OCI-M1 (cell line): Measurements from ENCODE around the gene TRAF7.
"Not testable (repeated sequence)": the region's sequence is repeated elsewhere in the genome, so short reads cannot be mapped to it uniquely, and the experiment has no call there.

Experiments used
- DNase-seq: peaks from one replicate; lab custom pipeline; 2025; lab: John Stamatoyannopoulos, UW

The TRAF7 gene

DNA sequence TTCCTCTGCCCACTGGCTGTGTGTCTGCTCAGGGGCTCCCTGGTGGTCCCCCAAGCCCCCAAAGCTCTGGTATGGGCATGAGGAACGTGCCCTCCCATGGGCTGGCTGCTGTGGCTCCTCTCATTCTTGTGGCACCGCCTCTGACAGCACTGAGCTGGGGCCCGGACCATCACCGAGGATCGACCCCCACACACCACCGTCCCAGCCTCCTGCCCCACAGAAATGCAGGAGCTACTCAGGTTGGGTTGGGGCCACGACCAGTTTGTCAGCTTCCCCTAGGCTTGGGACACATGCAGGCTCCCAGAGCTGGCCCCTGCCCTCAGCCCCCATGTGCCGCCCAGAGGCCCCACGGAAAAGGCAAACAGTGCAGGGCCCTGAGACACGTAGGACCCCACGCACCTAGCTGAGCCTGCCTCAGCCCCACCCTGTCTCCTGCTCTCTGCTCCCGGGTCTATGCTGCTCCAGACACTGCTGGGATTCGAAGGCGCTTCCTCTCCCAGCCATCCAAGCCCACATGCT lies 44.1 kb downstream of the TRAF7 start:
- DNase-seq: no peak

DNA sequence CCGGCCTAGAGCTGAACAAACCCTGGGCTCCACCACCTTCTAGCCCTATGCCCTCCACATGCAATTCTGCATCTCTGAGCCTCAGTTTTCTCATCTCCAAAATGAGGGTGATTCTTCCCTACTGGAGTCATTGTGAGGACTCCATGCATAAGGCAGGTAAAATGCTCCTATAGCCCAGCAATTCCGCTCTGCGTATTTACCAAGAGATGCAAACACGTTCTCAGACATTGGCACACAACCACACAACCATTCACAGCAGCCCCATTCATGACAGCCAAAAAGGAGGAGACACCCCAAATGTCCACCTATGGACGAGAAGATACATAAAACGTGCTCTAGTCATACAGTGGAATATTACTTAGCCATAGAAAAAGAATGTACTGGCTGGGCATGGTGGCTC lies 44.7 kb downstream of the TRAF7 start:
- DNase-seq: no peak

DNA sequence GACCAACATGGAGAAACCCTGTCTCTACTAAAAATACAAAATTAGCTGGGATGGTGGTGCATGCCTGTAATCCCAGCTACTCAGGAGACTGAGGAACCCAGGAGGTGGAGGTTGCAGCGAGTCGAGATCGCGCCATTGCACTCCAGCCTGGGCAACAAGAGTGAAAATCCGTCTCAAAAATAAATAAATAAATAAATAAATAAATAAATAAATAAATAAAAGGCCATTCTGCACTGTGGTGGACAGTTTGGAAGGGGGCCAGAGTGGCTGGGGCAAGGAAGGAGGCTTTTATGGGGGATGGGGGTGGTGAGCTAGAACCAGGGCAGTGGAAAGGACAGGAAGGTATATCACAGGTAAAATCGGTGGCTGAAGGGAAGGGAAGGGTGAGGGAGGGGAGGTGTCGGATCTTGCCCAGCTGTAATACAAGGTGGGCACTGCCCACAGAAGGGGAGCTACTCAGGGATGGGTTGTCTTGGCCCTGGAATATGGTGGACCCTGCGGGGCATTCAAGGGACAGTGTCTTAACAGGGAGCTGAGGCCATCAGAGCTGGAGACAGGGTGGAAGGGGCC lies 47.6 kb downstream of the TRAF7 start:
- not testable (repeated sequence) for DNase-seq

DNA sequence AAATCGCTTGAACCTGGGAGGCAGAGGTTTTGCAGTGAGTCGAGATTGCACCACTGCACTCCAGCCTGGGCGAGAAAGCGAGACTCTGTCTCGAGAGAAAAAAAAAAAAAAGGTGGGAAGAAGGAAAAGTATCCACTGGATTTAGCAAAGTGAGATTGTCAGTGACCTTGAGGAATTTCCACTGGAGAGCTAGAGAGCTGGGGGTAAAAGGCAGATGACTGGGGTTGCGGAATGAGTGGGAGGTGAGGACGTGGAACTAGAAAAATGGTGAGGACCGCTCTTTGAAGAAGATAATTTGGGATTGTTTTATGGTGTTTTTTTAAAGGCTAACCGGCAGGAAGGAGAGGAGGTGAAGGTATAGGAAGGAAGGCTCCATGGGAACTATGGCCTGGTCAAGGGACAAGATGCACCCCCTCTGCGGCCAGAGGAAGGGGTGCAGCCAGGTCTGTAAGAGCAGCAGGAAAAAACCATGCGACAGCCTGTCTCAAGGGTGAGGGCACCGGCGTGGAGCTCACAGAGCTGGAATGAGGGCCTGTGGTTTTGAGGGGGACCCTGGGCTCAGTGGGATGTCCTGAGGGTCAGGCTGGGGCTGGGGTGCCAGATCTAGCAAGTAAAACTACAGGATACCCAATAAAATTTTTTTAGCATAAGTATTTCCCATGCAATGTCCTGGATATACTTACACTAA lies 49.0 kb downstream of the TRAF7 start:
- DNase-seq: no peak

DNA sequence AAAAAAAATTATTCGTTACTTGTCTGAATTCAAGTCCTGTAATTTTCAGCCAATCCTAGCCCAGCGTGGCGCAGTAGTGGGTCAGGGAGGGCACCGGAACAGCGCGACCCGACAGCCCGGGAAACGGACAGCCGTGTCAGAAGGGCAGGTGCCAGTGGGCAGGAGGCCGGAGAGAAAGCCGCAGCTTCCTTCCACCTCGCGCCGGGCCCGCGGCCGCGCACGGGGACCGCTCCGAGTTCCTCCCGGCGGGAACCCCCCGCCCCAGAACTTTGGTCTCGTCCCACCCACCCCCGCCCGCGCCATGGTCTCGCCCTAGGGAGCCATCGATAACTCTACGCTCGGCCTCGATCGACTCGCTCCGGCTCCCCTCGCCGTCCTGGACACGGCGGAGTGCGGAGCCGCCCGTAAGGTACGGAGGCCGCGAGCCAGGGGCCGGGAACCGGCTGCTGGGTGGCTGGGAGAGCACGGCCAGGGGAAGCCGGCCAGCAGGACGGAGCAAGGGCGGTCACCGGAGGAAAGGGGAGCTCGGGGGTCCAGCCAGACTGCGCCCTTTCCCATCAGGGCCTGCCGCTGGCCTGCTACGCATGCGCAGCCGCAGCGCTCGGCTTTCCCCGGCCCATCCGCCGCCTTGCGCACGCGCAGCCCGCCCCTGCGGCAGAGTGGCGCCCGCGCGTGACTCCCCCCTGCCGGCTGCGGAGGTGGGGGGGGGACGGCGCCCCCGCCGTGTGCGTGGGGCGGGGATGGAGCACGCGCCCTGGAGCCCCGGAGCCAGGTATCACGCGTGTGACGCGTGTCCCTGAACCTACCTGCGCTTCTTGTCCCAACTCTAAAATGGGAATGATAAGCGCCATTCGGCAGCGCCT lies 49.8 kb downstream of the TRAF7 start, which contains the start of gene MLST8:
Gene MLST8, plus strand, starts transcription at position 351 of the 863 bp plus-strand sequence. CDS start 632 bp downstream, outside the sequence.
- peak; percentile 92 for DNase-seq

DNA sequence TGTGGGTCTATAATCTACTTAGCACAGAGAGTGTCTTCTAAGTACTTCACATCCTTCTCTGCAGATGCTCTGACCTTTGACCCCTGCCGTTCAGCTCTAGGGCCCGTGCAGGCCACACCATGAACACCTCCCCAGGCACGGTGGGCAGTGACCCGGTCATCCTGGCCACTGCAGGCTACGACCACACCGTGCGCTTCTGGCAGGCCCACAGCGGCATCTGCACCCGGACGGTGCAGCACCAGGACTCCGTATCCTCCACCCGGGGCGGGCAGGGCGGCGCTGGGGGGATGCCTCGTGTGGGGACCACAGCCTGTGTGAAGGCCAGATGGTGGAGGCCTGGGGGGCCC lies 50.4 kb downstream of the TRAF7 start:
- DNase-seq: no peak

DNA sequence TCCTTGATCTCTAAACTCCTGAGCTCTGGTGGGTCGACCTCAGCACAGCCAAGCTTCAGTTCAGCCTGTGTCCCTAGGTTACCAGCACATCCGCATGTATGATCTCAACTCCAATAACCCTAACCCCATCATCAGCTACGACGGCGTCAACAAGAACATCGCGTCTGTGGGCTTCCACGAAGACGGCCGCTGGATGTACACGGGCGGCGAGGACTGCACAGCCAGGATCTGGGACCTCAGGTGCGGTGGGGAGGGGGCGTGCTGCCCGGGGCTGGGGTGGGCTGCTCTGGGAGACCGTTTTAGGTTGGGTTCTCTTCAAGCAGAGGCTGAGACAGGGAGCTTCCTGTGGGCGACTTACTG lies 50.8 kb downstream of the TRAF7 start:
- no peak for DNase-seq

DNA sequence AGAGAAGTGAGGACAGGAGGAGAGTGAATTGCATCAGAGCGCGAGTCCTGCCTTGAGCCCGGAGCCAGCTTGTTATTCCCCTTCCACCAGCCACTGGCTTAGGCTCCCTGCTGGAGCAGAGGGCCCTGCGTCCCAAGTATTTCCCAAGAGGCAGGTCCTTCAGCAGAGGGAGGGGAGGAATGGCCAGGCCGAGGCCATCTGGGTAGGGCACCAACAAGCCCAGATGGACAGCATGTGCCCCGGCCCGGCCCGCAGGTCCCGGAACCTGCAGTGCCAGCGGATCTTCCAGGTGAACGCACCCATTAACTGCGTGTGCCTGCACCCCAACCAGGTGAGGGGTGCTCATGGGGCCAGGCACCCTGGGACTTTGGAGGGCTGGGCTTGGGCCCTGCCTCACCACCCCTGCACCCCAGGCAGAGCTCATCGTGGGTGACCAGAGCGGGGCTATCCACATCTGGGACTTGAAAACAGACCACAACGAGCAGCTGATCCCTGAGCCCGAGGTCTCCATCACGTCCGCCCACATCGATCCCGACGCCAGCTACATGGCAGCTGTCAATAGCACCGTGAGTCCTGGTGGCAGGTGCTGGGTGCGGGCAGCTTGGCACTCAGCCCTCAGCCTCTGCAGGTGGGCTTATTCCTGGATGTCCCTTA lies 51.3 kb downstream of the TRAF7 start:
- no peak for DNase-seq

DNA sequence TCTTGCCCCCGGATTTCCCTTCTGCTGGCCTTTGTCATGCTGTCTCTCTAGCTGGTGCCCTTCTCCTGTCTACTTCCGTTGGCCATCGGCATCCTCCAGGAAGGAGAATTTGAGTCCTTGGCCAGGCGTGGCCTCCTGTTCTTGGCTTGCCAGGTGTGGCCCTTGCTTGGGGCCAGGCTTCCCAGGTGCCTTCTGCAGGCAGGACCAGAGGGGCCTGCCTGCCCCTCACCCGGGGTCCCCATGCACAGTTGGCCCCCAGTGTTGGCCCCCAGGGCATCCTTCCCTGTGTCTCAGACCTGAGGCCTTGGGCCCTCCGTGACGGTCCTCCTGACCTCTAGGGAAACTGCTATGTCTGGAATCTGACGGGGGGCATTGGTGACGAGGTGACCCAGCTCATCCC lies 52.3 kb downstream of the TRAF7 start:
- no peak for DNase-seq

DNA sequence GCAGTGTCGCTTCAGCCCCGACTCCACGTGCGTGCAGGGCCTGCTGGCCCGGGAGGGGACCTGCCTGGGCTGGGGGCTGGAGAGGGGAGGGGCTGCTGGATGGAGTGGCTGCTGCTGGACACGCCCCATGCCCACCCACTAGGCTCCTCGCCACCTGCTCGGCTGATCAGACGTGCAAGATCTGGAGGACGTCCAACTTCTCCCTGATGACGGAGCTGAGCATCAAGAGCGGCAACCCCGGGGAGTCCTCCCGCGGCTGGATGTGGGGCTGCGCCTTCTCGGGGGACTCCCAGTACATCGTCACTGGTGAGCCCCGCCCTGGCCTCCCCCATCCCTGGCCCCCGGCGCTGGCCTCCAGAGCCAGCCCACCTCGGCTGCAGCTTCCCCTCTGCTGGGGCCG lies 52.7 kb downstream of the TRAF7 start:
- DNase-seq: no peak

DNA sequence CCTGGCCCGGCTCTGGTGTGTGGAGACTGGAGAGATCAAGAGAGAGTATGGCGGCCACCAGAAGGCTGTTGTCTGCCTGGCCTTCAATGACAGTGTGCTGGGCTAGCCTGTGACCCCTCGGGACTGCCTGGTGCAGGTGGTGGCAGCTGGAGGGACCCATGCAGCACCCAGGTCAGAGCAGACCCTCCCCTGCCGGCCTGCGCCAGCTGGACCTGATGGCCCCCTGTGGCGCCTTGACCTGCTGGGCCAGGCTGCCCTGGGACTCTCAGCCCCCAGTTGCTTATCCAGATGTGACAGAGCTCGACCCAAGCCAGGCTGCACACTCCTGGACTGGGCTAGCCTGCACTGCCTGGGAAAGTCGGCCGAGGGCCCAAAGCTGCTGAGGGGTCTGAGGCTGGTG lies 53.2 kb downstream of the TRAF7 start:
- no peak for DNase-seq

DNA sequence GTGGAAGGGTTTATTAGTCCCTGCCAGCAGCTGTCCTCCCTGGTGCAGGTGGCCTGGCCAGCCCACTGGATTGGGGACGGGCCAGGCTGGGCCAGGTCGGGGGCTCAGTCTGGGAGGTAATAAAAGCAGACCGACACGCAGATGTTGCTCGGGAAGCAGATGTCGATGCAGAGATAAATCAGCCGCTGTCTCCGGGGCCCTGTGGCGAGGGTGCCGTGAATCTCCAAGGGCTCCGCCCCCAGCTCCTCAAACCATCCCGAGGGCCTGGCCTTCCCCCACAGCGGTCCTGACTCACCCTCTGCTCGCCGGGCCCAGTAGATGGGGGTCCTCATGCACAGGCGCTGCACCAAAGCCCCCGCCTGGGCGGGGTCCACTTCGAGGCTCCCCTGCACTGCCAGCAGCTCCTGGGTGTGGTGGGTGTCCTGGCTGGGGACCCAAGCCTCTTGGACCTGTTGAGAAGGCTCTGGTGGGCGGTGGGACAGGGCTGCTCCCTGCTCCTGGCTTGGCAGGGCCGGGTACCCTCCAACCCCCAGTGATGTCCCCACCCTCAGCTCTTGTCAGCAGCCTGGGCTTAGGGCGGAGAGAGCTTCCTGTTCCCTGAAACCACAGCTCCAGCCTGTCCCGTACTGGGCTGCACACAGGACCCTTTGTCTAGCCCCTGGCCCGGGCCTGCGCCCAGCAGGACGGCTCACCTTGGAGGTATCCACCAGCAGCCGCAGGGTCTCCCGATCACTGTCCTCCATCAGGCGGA lies 53.9 kb downstream of the TRAF7 start:
- DNase-seq: no peak

DNA sequence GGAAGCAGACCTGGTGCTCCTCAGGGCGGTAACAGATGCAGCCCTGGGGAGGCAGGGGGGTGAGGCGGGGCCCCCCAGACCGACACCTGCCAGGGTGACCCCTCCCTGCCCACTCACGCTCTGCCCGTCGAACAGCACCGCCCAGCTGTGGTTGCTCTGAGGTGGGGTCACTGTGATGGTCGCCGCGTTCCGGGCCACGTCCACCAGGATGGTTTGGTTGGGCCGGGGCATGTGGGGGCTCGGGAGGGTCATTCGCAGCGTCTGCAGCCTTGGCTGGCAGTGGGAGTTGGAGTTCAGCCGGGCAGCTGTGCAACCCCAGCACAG lies 54.4 kb downstream of the TRAF7 start:
- DNase-seq: no peak

DNA sequence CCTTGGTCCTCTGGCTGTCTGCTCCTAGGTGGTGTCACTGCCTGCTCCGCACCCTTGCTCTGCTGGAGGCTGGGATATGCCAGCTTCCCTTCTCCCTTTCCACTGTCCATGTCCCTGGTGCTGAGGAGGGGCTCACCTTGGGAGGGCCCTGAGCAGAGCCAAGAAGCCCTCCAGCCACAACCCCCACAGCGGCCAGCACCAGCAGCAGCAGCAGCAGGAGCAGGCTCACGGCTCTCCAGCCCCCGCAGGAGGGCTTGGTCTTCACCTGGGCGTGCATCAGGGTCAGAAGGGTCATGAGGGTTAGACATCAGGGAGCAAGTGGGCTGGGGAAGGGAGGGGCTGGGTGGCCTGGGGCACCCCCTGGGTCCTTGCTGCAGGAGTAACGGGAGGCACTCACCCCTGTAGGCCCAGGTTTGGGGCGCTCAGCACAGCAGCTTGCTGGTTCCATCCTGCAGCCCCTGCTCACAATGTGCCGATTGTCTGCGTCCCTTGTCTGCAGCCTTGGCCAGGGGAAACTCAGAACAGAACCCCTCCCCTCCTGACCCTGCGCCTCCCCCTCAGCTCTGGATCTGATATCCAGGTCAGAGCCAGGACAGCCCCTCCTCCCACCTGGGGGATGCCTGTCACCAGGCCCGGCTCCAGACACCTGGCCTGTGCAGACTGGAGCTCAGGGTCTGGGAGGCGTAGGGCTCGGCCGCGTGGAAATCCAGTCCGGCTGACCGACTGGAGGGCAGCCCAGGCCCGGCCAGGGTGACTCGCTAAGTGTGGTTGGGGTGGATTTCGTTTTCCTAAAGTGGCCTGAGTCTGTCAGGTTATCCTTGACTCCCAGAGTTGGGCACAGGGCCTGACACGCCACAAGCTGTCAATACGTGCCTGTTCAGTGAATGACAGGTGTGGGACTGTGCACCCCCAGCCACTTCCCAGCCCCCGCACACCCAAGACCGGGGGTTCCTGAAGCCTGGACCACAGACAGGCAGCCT lies 55.1 kb downstream of the TRAF7 start, which contains the start of gene BRICD5:
Gene BRICD5, minus strand, starts transcription at position 478 of the 980 bp plus-strand sequence. Its CDS starts 30 bp downstream, at position 448.
- DNase-seq: no peak

DNA sequence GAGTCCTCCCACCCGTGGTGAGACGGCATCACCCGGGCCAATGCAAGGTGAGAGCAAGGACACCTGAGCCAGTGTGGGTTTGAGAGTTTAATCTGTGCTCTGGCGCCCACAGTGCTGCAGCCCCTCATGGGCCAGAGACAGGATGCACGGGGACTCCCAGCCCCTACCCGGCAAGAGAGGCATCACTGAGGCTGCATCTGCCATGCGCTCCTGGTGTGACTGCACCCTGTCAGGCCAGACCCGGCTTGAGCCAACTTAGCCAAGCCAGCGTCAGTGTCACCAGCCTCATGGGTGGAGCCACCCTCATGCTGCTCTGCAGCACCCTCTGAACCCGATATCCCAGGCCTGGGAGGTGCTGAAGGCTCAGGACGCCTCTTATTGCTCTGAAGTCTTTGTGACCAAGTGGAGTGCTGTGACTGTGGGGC lies 56.4 kb downstream of the TRAF7 start:
- no peak for DNase-seq

DNA sequence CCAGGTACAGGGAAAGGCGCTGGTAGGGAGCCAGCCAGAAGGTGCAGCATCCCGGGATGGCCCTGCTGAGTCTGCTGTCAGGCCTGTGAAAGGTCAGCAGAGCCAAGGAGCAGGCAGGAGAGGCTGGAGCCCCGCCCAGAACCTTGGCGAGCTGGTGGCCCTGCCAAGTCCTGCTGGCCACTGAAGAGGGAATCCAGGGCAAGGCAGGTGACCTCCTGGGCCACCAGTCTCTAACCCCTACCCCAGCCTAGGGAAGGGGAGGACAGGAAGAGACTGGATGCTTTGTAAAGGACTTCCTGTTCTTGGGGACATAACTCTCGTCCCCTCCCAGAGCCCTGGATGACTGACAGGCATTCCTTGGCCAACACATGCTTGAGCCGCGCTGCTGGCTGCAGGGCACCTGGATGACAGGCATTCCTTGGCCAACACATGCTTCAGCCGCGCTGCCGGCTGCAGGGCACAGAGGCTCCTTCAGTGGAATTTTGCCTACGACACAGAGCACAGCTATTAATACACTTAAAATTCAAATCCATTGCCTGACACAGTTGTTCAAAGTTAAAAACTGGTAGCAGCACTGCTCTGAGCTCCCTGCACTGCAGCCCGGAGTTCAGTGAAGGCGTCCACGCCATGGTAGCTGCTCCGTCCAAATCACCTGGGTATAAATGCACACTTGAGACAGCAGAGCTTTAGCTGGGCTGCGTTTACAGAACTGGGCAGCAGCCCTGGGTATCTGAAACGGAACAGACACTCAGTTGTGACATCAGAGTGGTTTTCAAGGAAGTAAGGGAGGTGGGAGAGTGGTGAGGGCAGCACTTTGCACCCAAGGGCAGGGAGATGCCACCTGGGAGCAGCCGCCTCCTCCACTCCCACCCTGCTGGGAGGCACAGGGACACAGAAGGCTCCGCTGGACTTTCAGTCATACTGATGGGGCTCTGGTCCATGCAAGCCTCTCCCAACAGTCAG lies 57.1 kb downstream of the TRAF7 start:
- DNase-seq: no peak

DNA sequence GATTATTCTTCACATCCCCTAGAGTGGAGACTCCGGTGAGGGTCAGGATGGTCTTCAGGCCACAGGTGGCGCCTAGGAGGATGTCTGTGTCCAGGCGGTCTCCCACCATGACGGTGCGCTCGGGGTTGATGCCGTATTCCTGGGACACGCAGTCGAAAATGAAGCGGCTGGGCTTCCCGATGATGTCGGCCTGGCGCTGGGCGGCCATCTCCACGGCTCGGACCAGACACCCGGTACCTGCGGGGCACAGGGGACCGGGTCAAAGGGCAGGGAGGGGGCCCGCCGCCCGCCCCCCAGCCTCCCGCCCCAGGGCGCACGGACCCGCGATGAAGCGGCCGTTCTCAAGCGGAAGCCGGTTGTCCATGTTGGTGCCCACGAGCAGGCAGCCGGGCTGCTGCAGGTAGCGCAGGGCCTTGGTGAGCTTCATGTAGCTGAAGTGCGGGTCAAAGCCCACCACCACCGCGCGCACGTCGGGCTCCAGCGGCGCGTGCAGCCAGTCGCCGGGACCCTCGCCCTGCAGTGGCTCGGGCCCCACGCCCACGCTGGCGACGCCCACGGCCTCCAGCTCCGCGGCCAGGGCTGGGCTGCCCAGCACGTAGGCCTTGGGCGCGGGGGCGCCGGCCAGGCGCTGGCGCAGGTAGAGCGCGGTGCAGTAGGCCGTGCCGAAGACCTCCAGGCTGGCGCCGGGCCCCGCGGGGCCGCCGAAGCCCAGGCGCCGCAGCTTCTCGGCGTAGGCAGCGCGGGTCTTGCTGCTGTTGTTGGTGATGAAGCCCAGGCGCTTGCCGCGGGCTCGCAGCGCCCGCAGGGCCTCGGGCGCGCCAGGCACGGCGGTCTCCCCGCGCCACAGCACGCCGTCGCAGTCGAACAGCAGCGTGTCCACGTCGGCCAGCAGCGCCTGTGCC lies 58.5 kb downstream of the TRAF7 start:
- DNase-seq: peak; percentile 59

DNA sequence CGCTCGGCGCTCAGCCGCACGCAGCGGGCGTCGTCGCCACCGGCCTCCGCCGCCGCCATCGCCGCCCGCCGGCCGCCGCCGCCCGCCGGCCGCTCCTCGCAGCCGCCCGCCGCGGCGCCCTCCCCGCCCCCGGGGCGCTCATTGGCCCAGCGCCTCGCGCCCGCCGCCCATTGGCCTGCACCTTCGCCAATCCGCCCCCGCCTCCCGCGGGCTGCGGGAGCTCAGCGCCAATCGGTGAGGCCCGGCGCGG lies 59.1 kb downstream of the TRAF7 start, which contains the start of gene PGP:
Gene PGP, minus strand, starts transcription at position 122 of the 250 bp plus-strand sequence. Its CDS starts 63 bp downstream, at position 59.
- no peak for DNase-seq
